Measurements from ENCODE around the gene EGFR. TPM values are rescaled to one million over a fixed set of nuclear protein-coding genes. Genes with fewer than 3 reads are reported as not detected.

The EGFR gene
- polyA plus RNA-seq, 1 of the 3 experiments (the other 2 are of a cell fraction): 37.6 TPM

- TF ChIP-seq REST (IDR thresholded peaks at IDR 0.05; ENCODE audit: low read depth, low read length) (no peak), TEAD4 (IDR thresholded peaks at IDR 0.05; ENCODE audit: borderline replicate concordance, insufficient read depth) (no peak), EP300 (IDR thresholded peaks at IDR 0.05; ENCODE audit: borderline replicate concordance in 1 of 2, low read depth in 1 of 2, low read length in 1 of 2) (no peak), RFX5 (IDR thresholded peaks at IDR 0.05; ENCODE audit: low read length) (no peak)
Observed at GRCh38 chr7:55236476-55236875, 217.7 kb downstream of the EGFR start (continued).

DNA sequence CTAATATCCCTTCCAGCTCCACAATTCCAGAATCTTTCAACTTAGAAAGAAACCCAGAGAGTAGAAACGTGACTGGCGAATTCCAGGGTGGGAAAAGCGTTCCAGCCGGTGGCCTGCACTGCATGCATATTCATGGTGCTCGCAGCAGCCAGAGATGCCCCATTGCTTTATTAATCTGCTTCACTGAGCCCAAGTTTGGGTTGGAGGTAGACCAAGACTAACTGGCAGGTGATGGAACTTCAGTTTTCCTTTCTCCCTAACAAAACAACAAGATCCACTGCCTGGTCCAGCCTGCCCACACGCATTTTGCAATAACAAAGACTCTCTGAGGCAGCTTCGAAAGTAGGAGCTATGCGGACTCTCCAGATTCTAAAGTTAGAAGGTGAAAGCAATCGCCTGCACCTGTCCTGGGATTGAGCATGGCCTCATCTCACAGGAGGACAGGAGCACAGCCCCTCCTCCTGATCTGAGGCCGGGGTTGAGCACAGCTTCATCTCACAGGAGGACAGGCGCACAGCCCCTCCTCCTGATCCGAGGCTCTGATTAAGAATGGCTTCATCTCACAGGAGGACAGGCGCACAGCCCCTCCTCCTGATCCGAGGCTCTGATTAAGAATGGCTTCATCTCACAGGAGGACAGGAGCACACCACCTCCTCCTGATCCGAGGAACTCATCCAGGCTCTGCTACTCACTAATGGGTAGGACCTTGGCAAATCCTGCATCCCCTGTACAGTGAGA is 218.5 kb downstream of the EGFR start:
- Histone ChIP-seq H3K4me2 (no peak overlapping the region), H3K9me3 (no peaks in the 10 kb centered on the region), H3K27me3 (ENCODE audit: insufficient read depth) (no peaks in the 10 kb centered on the region), H3K4me3 (ENCODE audit: low read depth in 2 of 2, low read length in 1 of 2) (no peak overlapping the region), H3K27ac (ENCODE audit: low read depth in 2 of 2, low read length in 1 of 2) (no peak overlapping the region), H3K9ac (no peak overlapping the region), H3F3A (replicated peaks; ENCODE audit: insufficient read depth) (no peaks in the 10 kb centered on the region), H2AFZ (ENCODE audit: low read depth) (no peak overlapping the region), H4K20me1 (ENCODE audit: insufficient read depth) (no peaks in the 10 kb centered on the region), H3K4me1 (ENCODE audit: control insufficient read depth in 1 of 2, insufficient read depth in 2 of 2, low read depth in 1 of 2, low read length in 1 of 2) (peaks cover 0 to 8% of the 10 kb centered on the region in 2 experiments; a peak in 1 of 4 replicates), H3K79me2 (ENCODE audit: insufficient read depth) (no peaks in the 10 kb centered on the region), H3K9me2 (no peaks in the 10 kb centered on the region), H3K36me3 (replicated peaks in 1 of 2; ENCODE audit: control insufficient read depth in 1 of 2, insufficient read depth in 2 of 2, low read length in 1 of 2) (no peaks in the 10 kb centered on the region)
- DNase-seq: no peak
- TF ChIP-seq CTCF (IDR thresholded peaks at IDR 0.05): no peak
- TF ChIP-seq CHD2 (IDR thresholded peaks at IDR 0.05; ENCODE audit: low read length, partially characterized antibody): no peak
- TF ChIP-seq EP300 (IDR thresholded peaks at IDR 0.05; ENCODE audit: borderline replicate concordance in 1 of 2, low read depth in 1 of 2, low read length in 1 of 2): no peak
- 85% methylated on average over 13 of the region's 15 CpGs for WGBS (ENCODE audit: low lambda C conversion rate)
- ChIA-PET CTCF (interaction anchor here (2.4 to 4.2 kb wide), 2 partner anchors 18 to 449 kb away, joined by 6 to 33 read pairs; no protein-coding TSS in a partner anchor), POLR2A (no interaction called here)

GRCh38 chr7:55239406-55239805 is 220.6 kb downstream of the EGFR start:
- DNase-seq: no peak
- CTCF ChIA-PET: interaction anchor here (4.2 kb wide), 1 partner anchor 15 kb away, joined by 33 read pairs; no protein-coding TSS in a partner anchor
- no peaks in the 10 kb centered on the region for H3K9me3 ChIP-seq
- no peak overlapping the region for H3K4me3 ChIP-seq (ENCODE audit: low read depth in 2 of 2, low read length in 1 of 2)
- H4K20me1 ChIP-seq (ENCODE audit: insufficient read depth): no peaks in the 10 kb centered on the region
- no peaks in the 10 kb centered on the region for H3K79me2 ChIP-seq (ENCODE audit: insufficient read depth)
- peaks cover 0 to 10% of the 10 kb centered on the region in 2 experiments; a peak in 1 of 4 replicates for H3K4me1 ChIP-seq (ENCODE audit: control insufficient read depth in 1 of 2, insufficient read depth in 2 of 2, low read depth in 1 of 2, low read length in 1 of 2)
- H3K4me2 ChIP-seq: no peak overlapping the region
- no peaks in the 10 kb centered on the region for H3K36me3 ChIP-seq (replicated peaks in 1 of 2; ENCODE audit: control insufficient read depth in 1 of 2, insufficient read depth in 2 of 2, low read length in 1 of 2)
- H3F3A ChIP-seq (replicated peaks; ENCODE audit: insufficient read depth): no peaks in the 10 kb centered on the region
- TF ChIP-seq USF1 (IDR thresholded peaks at IDR 0.05; ENCODE audit: borderline replicate concordance, low read depth): no peak
- no peak for TF ChIP-seq SIN3A (IDR thresholded peaks at IDR 0.05; ENCODE audit: borderline replicate concordance, low read depth, low read length)
- no peak for TF ChIP-seq TCF12 (IDR thresholded peaks at IDR 0.05)
- no peak for TF ChIP-seq RCOR1 (IDR thresholded peaks at IDR 0.05; ENCODE audit: low read length)
- no peaks in the 10 kb centered on the region for H3K9me2 ChIP-seq
- H2AFZ ChIP-seq (ENCODE audit: low read depth): no peak overlapping the region
- no peak overlapping the region for H3K9ac ChIP-seq
- POLR2A ChIA-PET: no interaction called here
- H3K27me3 ChIP-seq (ENCODE audit: insufficient read depth): no peaks in the 10 kb centered on the region
- H3K27ac ChIP-seq (ENCODE audit: low read depth in 2 of 2, low read length in 1 of 2): no peak overlapping the region
- WGBS (ENCODE audit: low lambda C conversion rate): 74% methylated on average over 3 of the region's 3 CpGs

All from SK-N-SH (cell line).